Thyroid gland (tissue), 4 donors: ENCODE results near the gene LSM2. TPM values are rescaled to one million over a fixed set of nuclear protein-coding genes. Genes with fewer than 3 reads are reported as not detected.
A peak's percentile ranks its signal among the peaks of the same experiment; 100 is the strongest.
"Not testable (repeated sequence)": the region's sequence is repeated elsewhere in the genome, so short reads cannot be mapped to it uniquely, and the experiment has no call there.

ENCODE experiments used
- DNase-seq, 2 donors: peaks; one replicate each; pipeline ENCODE4 v3.0.0-alpha.2; 2019
- H3K27ac ChIP-seq, 3 donors: fragments of 200-600 bp; sonication (generic); 1 replicate in 2 of 3; 2 replicates in 1 of 3; pipeline ENCODE4 v1.5.1; 2016 to 2019; ENCODE audit warnings: mild to moderate bottlenecking in 1 of 3, moderate library complexity in 1 of 3
- H3K27me3 ChIP-seq: fragments of 200-600 bp; sonication (generic); one replicate; pipeline ENCODE4 v1.5.1; 2019
- H3K36me3 ChIP-seq, 2 donors: fragments of 200-600 bp; sonication (generic); one replicate each; pipeline ENCODE4 v1.5.1; 2016 to 2019
- H3K4me1 ChIP-seq, 2 donors: fragments of 200-600 bp; sonication (generic); one replicate each; pipeline ENCODE4 v1.5.1; 2017 to 2019
- H3K4me3 ChIP-seq, 3 donors: fragments of 200-600 bp; sonication (generic); replicated peaks in 1 of 3; 1 replicate in 2 of 3; 2 replicates in 1 of 3; pipeline ENCODE4 v1.5.1; 2016; ENCODE audit warnings: mild to moderate bottlenecking in 1 of 3
- H3K9me3 ChIP-seq: fragments of 200-600 bp; sonication (generic); one replicate; pipeline ENCODE4 v1.5.1; 2017
- POLR2A ChIP-seq, 2 donors: fragments of 450-650 bp; IDR thresholded peaks; one replicate each; pipeline ENCODE4 v1.6.1; 2017; ENCODE audit warnings: antibody characterized with exemption in 2 of 2, mild to moderate bottlenecking in 2 of 2, moderate library complexity in 1 of 2
- WGBS, 2 donors: methylation state at CpG; one replicate each; pipeline ENCODE4 v1.1.5; 2017; 5-methylcytosine and 5-hydroxymethylcytosine counted together
- intact Hi-C: fragments of 100-400 bp; cut with DNase I; formaldehyde crosslinking; loops from one replicate; pipeline ENCODE4 v1.15.1; 2023
- total RNA-seq, 4 donors: library from RNA; depleted of rRNA; stranded (reverse); fragments of >200 nt; gene quantifications; one replicate each; pipeline ENCODE4 v1.2.3, GENCODE V29; 2016
- TF ChIP-seq, protein P1 (sequence below), 6 experiments: fragments of 200-600 bp in 3 of 6; fragments of 450-650 bp in 3 of 6; sonication (generic) in 3 of 6; IDR thresholded peaks; one replicate each; pipeline ENCODE4 v1.5.1; 2016 to 2019; ENCODE audit warnings: antibody characterized with exemption in 6 of 6, mild to moderate bottlenecking in 2 of 6, inconsistent platforms in 1 of 6, moderate library complexity in 1 of 6

Gene LSM2
- total RNA-seq, 4 donors from 2014 or later = 29.2 to 48.4 (median 36.5) TPM

- Histone ChIP-seq H3K36me3 (no peaks in the 10 kb centered on the region), H3K27ac (peak overlapping the region in 2 of 3 donors; percentile 91 to 94), H3K4me1 (peaks cover 11 to 14% of the 10 kb centered on the region in 2 donors), H3K27me3 (no peaks in the 10 kb centered on the region), H3K9me3 (no peaks in the 10 kb centered on the region), H3K4me3 (peak overlapping the region in 2 of 3 donors; percentile 93 to 96)
- WGBS, 2 donors = 22 to 24% methylated on average over 7 of the region's 7 CpGs
- no peak for TF ChIP-seq POLR2A (IDR thresholded peaks at IDR 0.05)
- TF ChIP-seq, protein P1, sequence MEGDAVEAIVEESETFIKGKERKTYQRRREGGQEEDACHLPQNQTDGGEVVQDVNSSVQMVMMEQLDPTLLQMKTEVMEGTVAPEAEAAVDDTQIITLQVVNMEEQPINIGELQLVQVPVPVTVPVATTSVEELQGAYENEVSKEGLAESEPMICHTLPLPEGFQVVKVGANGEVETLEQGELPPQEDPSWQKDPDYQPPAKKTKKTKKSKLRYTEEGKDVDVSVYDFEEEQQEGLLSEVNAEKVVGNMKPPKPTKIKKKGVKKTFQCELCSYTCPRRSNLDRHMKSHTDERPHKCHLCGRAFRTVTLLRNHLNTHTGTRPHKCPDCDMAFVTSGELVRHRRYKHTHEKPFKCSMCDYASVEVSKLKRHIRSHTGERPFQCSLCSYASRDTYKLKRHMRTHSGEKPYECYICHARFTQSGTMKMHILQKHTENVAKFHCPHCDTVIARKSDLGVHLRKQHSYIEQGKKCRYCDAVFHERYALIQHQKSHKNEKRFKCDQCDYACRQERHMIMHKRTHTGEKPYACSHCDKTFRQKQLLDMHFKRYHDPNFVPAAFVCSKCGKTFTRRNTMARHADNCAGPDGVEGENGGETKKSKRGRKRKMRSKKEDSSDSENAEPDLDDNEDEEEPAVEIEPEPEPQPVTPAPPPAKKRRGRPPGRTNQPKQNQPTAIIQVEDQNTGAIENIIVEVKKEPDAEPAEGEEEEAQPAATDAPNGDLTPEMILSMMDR (IDR thresholded peaks at IDR 0.05) = no peak
- intact Hi-C loops = no loop called here
- no peak for DNase-seq
Observed at GRCh38 chr6:31794294-31794865, 12.4 kb downstream of the LSM2 start.

GRCh38 chr6:31793927-31794245, 12.9 kb downstream of the LSM2 start:
- intact Hi-C loops = not testable (repeated sequence)
- peak overlapping the region in 1 of 3 donors; percentile 91 for H3K27ac ChIP-seq
- WGBS, 2 donors = 80% methylated on average over 6 of the region's 6 CpGs

GRCh38 chr6:31792761-31793171, 14.0 kb downstream of the LSM2 start:
- 88 to 90% methylated on average over 11 of the region's 12 CpGs for WGBS, 2 donors
- no peak for DNase-seq
- no peaks in the 10 kb centered on the region for H3K9me3 ChIP-seq
- no peak overlapping the region for H3K4me3 ChIP-seq
- H3K27ac ChIP-seq = no peak overlapping the region
- H3K36me3 ChIP-seq = no peaks in the 10 kb centered on the region
- no peaks in the 10 kb centered on the region for H3K27me3 ChIP-seq
- no peak for TF ChIP-seq POLR2A (IDR thresholded peaks at IDR 0.05)
- TF ChIP-seq, protein P1 (IDR thresholded peaks at IDR 0.05) = no peak
- intact Hi-C loops = no loop called here
- H3K4me1 ChIP-seq = peaks cover 11 to 14% of the 10 kb centered on the region in 2 donors

More at GRCh38 chr6:31793927-31794245, 12.9 kb downstream of the LSM2 start:
- not testable (repeated sequence) for H3K4me3 ChIP-seq, H3K36me3 ChIP-seq, H3K9me3 ChIP-seq, H3K27me3 ChIP-seq, DNase-seq
- H3K4me1 ChIP-seq = peaks cover 11 to 14% of the 10 kb centered on the region in 2 donors

- Histone ChIP-seq H3K4me1 (peaks cover 11 to 14% of the 10 kb centered on the region in 2 donors), H3K9me3 (no peaks in the 10 kb centered on the region), H3K36me3 (no peaks in the 10 kb centered on the region), H3K27me3 (no peaks in the 10 kb centered on the region), H3K27ac (no peak overlapping the region), H3K4me3 (no peak overlapping the region)
- TF ChIP-seq POLR2A (IDR thresholded peaks at IDR 0.05) = no peak
- TF ChIP-seq, protein P1 (IDR thresholded peaks at IDR 0.05) = no peak
- no peak for DNase-seq
- intact Hi-C loops = no loop called here
- WGBS, 2 donors = 93 to 94% methylated on average over 3 of the region's 3 CpGs
Observed at GRCh38 chr6:31792090-31792374, 14.7 kb downstream of the LSM2 start.

- no peak overlapping the region for H3K27ac ChIP-seq
- intact Hi-C loops = no loop called here
- TF ChIP-seq, protein P1 (IDR thresholded peaks at IDR 0.05) = peak; percentile 8 to 65 (median 30)
- TF ChIP-seq POLR2A (IDR thresholded peaks at IDR 0.05) = no peak
Observed at GRCh38 chr6:31791324-31792089, 15.3 kb downstream of the LSM2 start.

More at GRCh38 chr6:31791324-31792089, 15.3 kb downstream of the LSM2 start:
- Histone ChIP-seq H3K4me3 (no peak overlapping the region), H3K4me1 (peaks cover 11 to 14% of the 10 kb centered on the region in 2 donors), H3K27me3 (no peaks in the 10 kb centered on the region), H3K9me3 (no peaks in the 10 kb centered on the region), H3K36me3 (no peaks in the 10 kb centered on the region)
- peak; percentile 44 to 46 for DNase-seq
- WGBS, 2 donors = 67 to 78% methylated on average over 12 of the region's 12 CpGs
